GM12801 (cell line): Measurements from ENCODE around the gene SMYD5.

Experiments
- TF ChIP-seq, protein P1 (sequence below): IDR thresholded peaks from one replicate; pipeline ENCODE4 v1.5.1; 2011; ENCODE audit warnings: control low read depth; ENCODE audit not compliant: insufficient read length; ENCODE audit errors: extremely low read depth

The SMYD5 gene

DNA sequence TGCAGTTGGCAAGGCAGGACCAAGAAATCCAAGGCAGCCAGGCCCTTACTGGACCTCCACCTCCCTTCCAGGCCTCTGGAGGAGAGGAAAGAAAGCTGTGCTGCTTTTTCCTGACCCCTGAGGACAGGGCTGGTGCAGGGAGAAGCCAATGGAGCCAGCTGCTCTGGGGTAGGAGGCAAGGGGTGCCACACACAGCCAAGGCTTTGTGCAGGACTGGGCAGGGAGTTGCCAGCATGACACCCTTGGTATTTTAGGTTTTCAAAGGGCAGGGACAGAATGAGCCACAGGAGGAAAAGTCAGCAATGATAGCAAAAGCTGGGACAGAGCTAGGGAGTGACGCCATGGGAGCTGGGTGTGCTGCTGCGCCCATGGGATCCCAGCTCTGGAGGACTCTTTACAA is 43.0 kb downstream of the SMYD5 start:
- TF ChIP-seq, protein P1, sequence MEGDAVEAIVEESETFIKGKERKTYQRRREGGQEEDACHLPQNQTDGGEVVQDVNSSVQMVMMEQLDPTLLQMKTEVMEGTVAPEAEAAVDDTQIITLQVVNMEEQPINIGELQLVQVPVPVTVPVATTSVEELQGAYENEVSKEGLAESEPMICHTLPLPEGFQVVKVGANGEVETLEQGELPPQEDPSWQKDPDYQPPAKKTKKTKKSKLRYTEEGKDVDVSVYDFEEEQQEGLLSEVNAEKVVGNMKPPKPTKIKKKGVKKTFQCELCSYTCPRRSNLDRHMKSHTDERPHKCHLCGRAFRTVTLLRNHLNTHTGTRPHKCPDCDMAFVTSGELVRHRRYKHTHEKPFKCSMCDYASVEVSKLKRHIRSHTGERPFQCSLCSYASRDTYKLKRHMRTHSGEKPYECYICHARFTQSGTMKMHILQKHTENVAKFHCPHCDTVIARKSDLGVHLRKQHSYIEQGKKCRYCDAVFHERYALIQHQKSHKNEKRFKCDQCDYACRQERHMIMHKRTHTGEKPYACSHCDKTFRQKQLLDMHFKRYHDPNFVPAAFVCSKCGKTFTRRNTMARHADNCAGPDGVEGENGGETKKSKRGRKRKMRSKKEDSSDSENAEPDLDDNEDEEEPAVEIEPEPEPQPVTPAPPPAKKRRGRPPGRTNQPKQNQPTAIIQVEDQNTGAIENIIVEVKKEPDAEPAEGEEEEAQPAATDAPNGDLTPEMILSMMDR = no peak

DNA sequence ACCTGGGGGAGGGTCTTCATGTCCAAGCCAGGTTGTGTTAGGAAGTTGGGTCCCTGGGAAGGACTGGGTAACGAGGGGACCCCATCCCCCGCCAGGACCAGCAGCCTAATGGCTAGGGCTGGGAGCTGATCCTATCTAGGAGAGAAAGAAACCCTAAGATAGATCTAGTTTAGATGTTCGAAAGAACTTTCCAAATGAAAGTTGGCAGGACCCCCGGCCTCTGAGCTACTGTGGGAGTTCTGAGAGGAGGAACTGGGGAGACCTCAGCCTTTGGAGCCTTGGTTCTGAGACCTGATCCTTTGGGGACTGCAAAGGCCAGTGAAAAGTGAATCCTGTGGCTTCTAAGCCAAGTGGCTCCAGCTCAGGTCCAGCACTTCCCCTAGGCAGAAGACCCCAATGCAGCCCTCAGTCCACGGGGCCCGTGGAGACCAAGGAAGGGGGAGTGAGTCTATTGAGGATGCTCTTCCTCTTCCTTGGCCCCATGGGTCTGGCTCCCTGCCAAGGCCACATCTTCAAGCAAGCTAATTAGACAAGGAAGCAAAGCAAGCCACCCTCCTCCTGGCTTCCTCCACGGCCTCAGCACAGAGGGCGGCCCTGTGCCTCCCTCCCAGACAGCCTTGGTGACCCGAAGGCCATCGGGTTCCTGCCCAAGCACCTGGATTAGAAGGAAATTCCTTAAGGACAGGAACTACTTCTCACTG is 43.5 kb downstream of the SMYD5 start:
- TF ChIP-seq, protein P1 = no peak

DNA sequence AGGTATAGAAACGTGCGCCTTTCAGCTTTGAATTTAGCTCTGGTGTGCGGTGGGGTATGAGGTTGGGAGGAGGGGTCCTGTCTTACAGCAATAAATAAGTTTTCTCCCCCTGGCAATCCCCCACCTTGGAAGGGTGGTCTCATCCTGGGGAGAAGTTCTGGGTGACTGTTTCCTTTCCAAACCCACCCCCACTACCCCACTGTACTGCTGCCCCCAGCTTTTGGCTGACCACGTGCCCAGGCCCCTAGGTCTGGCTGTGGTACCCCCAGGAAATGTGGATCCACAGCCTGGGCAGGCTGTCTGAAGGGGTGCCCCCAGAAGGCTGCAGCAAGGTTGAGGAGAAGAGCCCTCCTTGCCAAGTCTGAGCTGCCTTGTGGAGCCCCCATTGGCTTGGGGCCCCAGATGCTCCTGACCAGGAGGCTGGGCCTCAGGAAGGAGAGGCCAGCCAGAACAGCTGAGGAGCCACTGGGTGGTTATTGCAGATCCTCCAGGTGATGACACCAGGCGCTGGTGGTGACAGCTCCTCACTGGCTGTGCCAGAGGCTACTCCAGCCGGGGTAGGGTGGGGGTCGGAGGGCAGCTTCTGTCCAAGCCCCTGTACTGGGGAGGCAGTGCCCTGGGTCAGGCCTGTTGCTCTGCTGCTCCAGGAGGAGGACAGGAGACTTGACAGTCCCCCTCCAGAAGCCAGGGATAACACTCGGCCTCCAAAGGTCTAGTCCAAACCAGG is 44.3 kb downstream of the SMYD5 start:
- TF ChIP-seq, protein P1 = no peak

DNA sequence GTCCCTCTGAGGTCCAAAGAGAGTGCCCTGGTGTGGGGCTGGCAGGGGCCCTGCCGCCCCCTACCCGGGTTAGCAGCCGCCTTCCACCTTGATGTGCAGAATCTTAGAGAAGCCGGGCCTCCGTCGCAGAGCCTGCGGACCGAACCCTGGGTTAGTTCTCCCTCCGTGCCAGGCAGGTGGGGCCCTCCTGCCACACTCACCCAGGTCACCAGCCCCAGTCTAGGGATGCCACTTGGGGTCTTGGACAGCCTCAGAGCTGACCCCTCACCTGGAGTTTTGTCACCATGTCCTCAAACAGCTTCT is 44.8 kb downstream of the SMYD5 start:
- TF ChIP-seq, protein P1 = no peak

DNA sequence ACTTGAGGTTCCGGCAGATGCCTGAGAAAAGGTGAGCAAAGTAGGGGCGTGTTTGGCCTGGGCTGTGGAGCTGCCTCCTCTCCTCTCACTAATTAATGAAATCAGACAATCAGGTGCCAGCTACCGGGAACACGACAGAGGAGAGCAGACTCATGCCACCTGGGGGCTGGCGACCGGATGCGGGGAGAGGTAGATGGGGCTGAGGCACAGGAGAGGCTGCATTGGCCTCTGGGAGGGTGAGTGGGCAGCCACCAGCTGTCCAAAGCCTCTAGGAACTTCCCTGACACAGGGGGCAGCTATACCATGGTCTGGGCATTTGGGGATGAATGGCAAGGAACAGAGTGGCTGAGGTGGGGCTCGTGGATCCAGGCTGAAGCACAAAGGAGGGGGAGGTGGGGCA is 45.2 kb downstream of the SMYD5 start:
- TF ChIP-seq, protein P1 = no peak

DNA sequence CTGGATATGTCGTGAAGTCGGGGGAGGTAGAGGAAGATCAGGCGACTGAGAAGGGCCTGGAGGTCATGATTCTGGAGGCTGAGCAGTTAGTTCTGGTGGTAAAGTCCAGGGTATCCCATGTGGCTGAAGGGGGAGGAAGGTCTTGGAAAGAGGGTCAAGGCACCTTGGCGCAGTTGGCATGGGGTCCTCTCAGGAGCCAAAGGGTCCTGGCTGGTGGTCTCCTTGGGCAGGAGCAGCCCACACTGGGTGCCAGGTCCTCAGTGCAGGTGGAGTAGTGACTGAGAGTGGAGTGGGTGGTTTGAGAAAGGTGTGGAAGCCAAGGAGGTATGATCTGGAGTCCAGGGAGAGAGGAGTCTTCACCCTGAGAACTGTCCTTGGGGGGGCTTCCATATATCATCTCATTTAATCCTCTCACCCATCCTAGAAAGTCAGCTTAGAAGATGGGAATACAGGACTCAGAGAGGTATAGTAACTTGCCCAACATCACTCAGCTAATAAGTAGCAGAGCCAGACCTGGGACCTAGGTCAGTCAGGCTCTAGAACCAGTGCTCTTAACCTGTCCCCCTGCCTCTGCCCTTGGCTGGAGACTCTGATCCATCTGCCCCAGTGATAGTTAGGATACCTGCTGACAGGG is 45.8 kb downstream of the SMYD5 start:
- TF ChIP-seq, protein P1 = no peak

DNA sequence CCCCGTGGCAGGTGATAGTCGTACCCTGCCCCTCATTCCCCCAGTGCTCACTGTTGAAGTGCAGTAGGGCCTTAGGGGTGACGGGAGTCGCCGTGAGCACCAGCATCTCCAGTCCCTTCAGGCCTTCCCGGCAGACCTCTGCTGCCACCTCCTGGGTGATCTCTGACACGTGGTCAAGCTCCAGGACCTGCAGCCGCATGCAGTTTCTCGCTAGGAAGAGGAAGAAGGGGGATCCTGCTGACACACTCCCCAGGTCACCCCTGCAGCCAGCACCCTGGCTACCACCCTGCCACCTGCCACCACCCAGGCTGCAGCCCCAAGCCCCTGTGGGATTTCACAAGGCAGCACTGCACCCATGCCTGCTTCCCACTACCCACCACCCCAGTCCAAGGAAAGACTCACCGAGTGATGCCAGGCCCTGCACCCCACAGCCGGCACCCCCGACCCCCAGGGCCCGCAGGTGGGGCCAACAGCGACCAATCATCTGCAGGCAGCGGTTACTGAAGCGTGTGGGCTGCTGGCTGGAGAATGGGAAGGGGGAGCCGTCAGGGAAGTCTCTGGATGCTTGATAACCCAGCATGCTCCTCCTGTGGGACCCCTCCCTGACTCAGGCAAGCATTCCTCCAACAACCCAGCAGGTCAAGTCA is 46.4 kb downstream of the SMYD5 start:
- TF ChIP-seq, protein P1 = no peak
